SK-N-MC (cell line): ENCODE data around the gene MINDY4B.

Experiments used
- DNase-seq: peaks from one replicate; pipeline ENCODE4 v3.0.0-alpha.2; 2011; ENCODE audit warnings: low read depth, low spot score
- H3K27ac ChIP-seq: fragments of 200-600 bp; sonication (generic); 2 replicates; pipeline ENCODE4 v1.5.1; 2016; ENCODE audit warnings: mixed run types
- H3K36me3 ChIP-seq: fragments of 200-600 bp; sonication (generic); 2 replicates; pipeline ENCODE4 v1.6.1; 2017; ENCODE audit warnings: antibody characterized with exemption, low read length, mixed read lengths; ENCODE audit not compliant: insufficient read depth
- H3K4me3 ChIP-seq: fragments of 200-600 bp; sonication (generic); 2 replicates; pipeline ENCODE4 v1.5.1; 2016
- H3K9ac ChIP-seq: fragments of 200-600 bp; sonication (generic); 2 replicates; pipeline ENCODE4 v1.8.0; 2017; ENCODE audit warnings: mixed run types, mixed read lengths; ENCODE audit not compliant: insufficient read length
- H3K9me3 ChIP-seq: fragments of 200-600 bp; sonication (generic); 2 replicates; pipeline ENCODE4 v1.6.1; 2017; ENCODE audit warnings: low read depth, mild to moderate bottlenecking, antibody characterized with exemption, low read length, moderate library complexity, mixed read lengths
- EZH2 ChIP-seq: fragments of 200-600 bp; sonication (generic); IDR thresholded peaks from one replicate; pipeline ENCODE4 v1.6.1; 2017; ENCODE audit warnings: antibody characterized with exemption
- FOXP2 ChIP-seq: optimal IDR thresholded peaks from 2 replicates; pipeline ENCODE3; 2011; ENCODE audit warnings: mild to moderate bottlenecking, moderate library complexity; ENCODE audit not compliant: insufficient read depth; ENCODE audit errors: extremely low read length, control extremely low read depth
- POLR2AphosphoS5 ChIP-seq: IDR thresholded peaks from 2 replicates; pipeline ENCODE4 v1.6.1; 2012; ENCODE audit warnings: mild to moderate bottlenecking, low read depth, low read length, borderline replicate concordance

Gene MINDY4B

DNA sequence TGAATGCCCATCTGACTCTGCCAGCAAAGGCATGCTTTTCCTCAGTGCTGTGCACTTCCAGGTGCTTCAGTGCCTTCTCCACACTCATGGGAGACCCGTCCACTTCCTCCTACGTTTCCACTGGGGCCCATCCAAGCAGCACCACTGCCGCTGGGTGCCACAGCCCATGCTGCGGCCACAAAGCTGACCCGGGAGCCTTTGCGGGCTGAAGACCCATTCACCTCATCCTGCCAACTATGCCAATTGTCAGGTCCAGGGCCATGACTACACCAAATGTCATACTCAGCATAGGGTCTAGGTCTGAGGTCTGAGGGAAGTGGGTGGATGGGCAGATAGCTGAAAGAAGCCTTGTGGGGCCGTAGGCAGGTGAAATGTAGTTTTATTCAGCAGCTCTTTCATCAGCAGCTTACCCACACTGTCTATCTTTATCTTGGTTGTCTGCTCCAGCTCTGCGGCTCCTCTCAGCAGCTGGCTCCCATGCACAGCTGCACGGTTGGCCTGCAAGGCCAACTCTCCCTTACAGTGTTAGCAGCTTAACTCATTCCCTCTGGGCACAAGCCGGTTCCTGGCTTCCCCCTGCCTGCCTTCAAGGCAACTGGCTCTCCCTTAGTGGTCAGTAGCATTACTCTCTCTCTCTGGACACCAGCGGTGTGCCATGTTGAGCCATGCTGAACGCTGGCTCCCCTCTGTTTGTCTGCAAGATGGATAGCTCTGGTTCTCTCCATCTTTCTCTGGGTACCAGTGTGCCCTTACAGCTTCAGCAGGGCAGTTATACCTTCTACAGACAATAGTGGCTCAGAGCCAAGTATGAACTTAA, 78.6 kb downstream of the MINDY4B start:
- Histone ChIP-seq H3K4me3 (no peak overlapping the region), H3K27ac (no peak overlapping the region), H3K36me3 (no peaks in the 10 kb centered on the region), H3K9me3 (no peaks in the 10 kb centered on the region), H3K9ac (no peak overlapping the region)
- TF ChIP-seq FOXP2 (no peak), POLR2AphosphoS5 (no peak), EZH2 (no peak)
- no peak for DNase-seq

DNA sequence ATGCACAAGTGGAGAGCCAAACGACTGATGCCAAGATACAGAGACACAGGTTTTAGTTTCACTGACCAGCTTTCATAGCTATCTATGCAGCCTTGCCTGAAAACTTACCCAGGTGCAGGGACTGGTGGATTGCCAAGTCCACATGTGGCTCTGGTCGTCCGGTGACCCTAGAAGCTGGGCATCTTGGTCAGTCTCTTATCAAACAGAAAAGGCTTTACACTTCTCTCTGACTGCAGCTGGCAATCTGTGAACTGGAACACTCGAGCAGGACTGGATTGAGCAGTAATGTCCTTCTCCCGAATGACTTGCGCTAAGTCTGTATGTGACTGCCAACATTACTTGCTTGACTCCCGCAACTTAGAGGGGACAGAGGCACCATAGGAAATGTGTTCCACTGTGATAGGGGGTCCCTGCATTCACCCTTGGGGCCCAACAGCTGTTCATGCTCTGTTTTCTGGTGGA, 79.3 kb downstream of the MINDY4B start:
- DNase-seq, result no peak
- Histone ChIP-seq H3K36me3 (no peaks in the 10 kb centered on the region), H3K9me3 (no peaks in the 10 kb centered on the region), H3K9ac (no peak overlapping the region), H3K4me3 (no peak overlapping the region), H3K27ac (no peak overlapping the region)
- TF ChIP-seq FOXP2 (no peak), EZH2 (no peak), POLR2AphosphoS5 (no peak)

DNA sequence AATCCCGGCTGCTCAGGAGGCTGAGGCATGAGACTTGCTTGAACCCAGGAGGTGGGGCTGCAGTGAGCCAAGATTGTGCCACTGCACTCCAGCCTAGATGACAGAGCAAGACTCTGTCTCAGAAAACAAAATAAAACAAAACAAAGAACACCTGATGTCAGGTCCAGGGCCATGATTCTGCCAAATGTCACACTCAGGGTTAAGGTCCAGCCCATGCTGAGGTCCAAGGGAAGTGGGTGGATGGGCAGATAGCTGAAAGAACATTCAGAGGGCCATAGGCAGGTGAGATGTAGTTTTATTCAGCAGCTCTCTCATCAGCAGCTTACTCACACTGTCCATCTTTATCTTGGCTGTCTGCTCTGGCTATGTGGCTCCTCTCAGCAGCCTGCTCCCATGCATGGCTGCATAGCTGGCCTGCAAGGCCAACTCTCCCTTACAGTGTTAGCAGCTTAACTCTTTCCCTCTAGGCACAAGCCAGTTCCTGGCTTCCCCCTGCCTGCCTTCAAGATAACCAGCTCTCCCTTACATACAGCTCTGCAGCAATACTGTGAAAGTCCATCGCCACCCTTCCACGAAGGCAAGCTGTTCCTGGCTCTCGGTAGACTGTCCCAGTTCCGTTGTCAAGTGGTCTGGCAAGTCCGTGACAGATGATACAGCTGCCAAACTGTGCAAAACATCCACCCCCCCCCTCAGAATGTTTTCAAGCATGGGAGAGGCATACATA, 79.9 kb downstream of the MINDY4B start:
- DNase-seq, result no peak

DNA sequence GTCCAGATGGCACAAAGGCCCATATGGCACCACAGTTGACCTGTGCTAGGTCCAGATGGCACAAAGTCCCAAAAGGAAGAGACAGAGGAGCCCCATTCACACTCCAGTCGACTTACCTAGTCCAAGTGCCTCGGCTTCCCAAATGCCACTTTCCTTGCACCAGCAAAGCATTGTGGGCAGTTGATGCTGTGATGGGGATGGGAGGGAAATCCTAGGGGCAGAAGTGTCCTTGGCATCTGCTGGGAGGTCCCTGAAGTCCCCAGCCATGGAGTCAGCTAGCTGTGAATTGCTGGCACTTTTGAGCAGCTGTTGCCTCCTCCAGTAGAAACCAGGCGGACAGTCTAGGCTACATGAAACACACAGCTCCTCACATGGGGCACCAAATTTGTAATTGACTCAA, 82.0 kb downstream of the MINDY4B start:
- no peaks in the 10 kb centered on the region for H3K9me3 ChIP-seq
- no peak for TF ChIP-seq EZH2
- no peak for TF ChIP-seq POLR2AphosphoS5
- TF ChIP-seq FOXP2, result no peak
- no peak overlapping the region for H3K4me3 ChIP-seq

More for the DNA sequence above, 79.9 kb downstream of the MINDY4B start:
- TF ChIP-seq POLR2AphosphoS5, result no peak
- no peak for TF ChIP-seq FOXP2
- no peak for TF ChIP-seq EZH2
- Histone ChIP-seq H3K36me3 (no peaks in the 10 kb centered on the region), H3K4me3 (no peak overlapping the region), H3K27ac (no peak overlapping the region), H3K9ac (no peak overlapping the region), H3K9me3 (no peaks in the 10 kb centered on the region)

DNA sequence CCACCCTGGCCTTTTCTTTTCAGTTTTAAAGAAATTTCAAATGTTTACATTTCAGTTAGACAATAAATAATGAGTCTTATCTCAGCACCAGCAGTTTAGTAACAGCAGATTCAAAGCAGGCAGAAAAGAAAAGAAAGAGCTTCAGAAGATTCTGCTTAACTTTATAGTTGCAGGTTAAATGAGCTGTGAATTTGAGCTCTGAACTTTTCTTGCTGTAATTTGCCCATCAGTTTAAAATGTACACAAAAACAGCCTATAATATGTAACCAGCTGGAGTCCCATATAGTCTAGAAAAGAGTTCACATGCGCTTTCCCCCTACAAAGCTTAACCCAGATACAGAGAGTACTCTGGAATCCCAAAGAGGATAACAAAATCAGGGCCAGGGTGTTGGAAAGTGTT, 82.6 kb downstream of the MINDY4B start:
- H3K27ac ChIP-seq, result no peak overlapping the region
- H3K9ac ChIP-seq, result no peak overlapping the region
- H3K4me3 ChIP-seq, result no peak overlapping the region
- H3K36me3 ChIP-seq, result no peaks in the 10 kb centered on the region
- no peak for DNase-seq
- TF ChIP-seq FOXP2 (no peak), POLR2AphosphoS5 (no peak), EZH2 (no peak)
- no peaks in the 10 kb centered on the region for H3K9me3 ChIP-seq

More for the DNA sequence above, 82.0 kb downstream of the MINDY4B start:
- no peak for DNase-seq
- Histone ChIP-seq H3K27ac (no peak overlapping the region), H3K36me3 (no peaks in the 10 kb centered on the region), H3K9ac (no peak overlapping the region)
